Esophagus squamous epithelium (tissue), 5 donors: Measurements from ENCODE around the gene FGF1. TPM values are rescaled to one million over a fixed set of nuclear protein-coding genes. Genes with fewer than 3 reads are reported as not detected.

Experiments used
- DNase-seq: peaks from one replicate; lab custom pipeline; 2025; lab: John Stamatoyannopoulos, UW
- H3K27ac ChIP-seq, 4 donors: fragments of 200-600 bp; sonication (generic); one replicate each; pipeline ENCODE4 v1.5.1; 2016 to 2019; ENCODE audit warnings: mild to moderate bottlenecking in 1 of 4
- H3K27me3 ChIP-seq, 4 donors: fragments of 200-600 bp; sonication (generic); 1 replicate in 3 of 4; 2 replicates in 1 of 4; pipeline versions ENCODE4 v1.5.1 to v1.6.0; 2017 to 2021; ENCODE audit warnings: antibody characterized with exemption in 1 of 4
- H3K36me3 ChIP-seq, 3 donors: fragments of 200-600 bp; sonication (generic); one replicate each; pipeline ENCODE4 v1.5.1; 2016 to 2019
- H3K4me1 ChIP-seq, 3 donors: fragments of 200-600 bp; sonication (generic); one replicate each; pipeline ENCODE4 v1.5.1; 2017 to 2019
- H3K4me3 ChIP-seq, 4 donors: fragments of 200-600 bp; sonication (generic); 1 replicate in 3 of 4; 2 replicates in 1 of 4; pipeline ENCODE4 v1.5.1; 2016 to 2019; ENCODE audit warnings: mild to moderate bottlenecking in 2 of 4, moderate library complexity in 1 of 4
- H3K9me3 ChIP-seq, 3 donors: fragments of 200-600 bp; sonication (generic); one replicate each; pipeline ENCODE4 v1.5.1; 2016 to 2019
- POLR2A ChIP-seq, 4 donors: fragments of 450-650 bp; IDR thresholded peaks; one replicate each; pipeline ENCODE4 v1.6.1; 2017; ENCODE audit warnings: antibody characterized with exemption in 4 of 4, mild to moderate bottlenecking in 4 of 4, moderate library complexity in 3 of 4
- WGBS, 2 donors: methylation state at CpG; one replicate each; pipeline ENCODE4 v1.1.5; 2018; 5-methylcytosine and 5-hydroxymethylcytosine counted together
- intact Hi-C: fragments of 100-400 bp; cut with DNase I; formaldehyde crosslinking; loops from one replicate; pipeline ENCODE4 v1.15.0; 2022
- total RNA-seq, 4 donors: library from RNA; depleted of rRNA; stranded (reverse); fragments of >200 nt; gene quantifications; one replicate each; pipeline ENCODE4 v1.1.0, GENCODE V29; 2016
- TF ChIP-seq, protein P1 (sequence below), 6 experiments: fragments of 450-650 bp in 4 of 6; fragments of 200-600 bp in 2 of 6; sonication (generic) in 2 of 6; IDR thresholded peaks; one replicate each; pipeline ENCODE4 v1.5.1; 2016 to 2019; ENCODE audit warnings: antibody characterized with exemption in 6 of 6, mild to moderate bottlenecking in 4 of 6, moderate library complexity in 4 of 6
- donor health status: DM: yes; HTN: yes; CAD: no.

FGF1 gene
- total RNA-seq, 4 donors from 2014 or later, result 0.38 to 2.4 (median 1.6) TPM; not detected in 1

DNA sequence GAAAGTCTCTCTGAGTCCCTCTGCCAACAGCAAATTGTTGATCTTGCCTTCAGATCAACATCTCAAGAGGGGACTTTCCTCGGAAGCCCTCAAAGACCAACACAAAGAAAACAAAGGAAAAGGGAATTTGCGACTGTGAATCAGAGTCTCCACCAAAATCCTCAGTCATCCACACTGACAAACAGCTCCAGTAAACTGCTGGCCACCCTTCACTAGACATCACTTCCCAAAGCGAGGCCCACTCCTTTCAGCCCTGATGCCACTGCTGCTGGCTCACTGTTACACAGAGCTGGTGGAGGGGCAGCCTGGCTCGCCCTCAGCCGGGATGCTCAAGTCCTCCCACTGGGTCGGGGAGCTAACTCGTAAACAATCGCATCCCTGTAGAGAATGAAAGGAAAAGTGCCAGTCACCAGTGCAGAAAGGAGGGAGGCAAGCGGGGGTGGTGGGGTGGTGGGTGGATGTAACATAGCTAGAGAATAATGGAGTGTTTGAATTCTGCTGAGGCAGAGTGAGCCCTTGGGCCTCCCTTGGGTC is 1.3 kb downstream of the FGF1 start:
- H3K4me1 ChIP-seq, result peaks cover 23 to 59% (median 33%) of the 10 kb centered on the region in 3 donors
- 17% methylated on average over 5 to 6 of the region's 9 CpGs for WGBS, 2 donors
- TF ChIP-seq, protein P1, sequence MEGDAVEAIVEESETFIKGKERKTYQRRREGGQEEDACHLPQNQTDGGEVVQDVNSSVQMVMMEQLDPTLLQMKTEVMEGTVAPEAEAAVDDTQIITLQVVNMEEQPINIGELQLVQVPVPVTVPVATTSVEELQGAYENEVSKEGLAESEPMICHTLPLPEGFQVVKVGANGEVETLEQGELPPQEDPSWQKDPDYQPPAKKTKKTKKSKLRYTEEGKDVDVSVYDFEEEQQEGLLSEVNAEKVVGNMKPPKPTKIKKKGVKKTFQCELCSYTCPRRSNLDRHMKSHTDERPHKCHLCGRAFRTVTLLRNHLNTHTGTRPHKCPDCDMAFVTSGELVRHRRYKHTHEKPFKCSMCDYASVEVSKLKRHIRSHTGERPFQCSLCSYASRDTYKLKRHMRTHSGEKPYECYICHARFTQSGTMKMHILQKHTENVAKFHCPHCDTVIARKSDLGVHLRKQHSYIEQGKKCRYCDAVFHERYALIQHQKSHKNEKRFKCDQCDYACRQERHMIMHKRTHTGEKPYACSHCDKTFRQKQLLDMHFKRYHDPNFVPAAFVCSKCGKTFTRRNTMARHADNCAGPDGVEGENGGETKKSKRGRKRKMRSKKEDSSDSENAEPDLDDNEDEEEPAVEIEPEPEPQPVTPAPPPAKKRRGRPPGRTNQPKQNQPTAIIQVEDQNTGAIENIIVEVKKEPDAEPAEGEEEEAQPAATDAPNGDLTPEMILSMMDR (IDR thresholded peaks at IDR 0.05), result no peak
- no peak for TF ChIP-seq POLR2A (IDR thresholded peaks at IDR 0.05)
- no peaks in the 10 kb centered on the region for H3K27me3 ChIP-seq
- intact Hi-C loops, result no loop called here
- no peaks in the 10 kb centered on the region for H3K9me3 ChIP-seq
- H3K4me3 ChIP-seq, result peak overlapping the region in 1 of 4 donors; percentile 24
- no peak for DNase-seq
- H3K36me3 ChIP-seq, result no peaks in the 10 kb centered on the region
- H3K27ac ChIP-seq, result peak overlapping the region in 3 of 4 donors; percentile 0 to 60 (median 22)

DNA sequence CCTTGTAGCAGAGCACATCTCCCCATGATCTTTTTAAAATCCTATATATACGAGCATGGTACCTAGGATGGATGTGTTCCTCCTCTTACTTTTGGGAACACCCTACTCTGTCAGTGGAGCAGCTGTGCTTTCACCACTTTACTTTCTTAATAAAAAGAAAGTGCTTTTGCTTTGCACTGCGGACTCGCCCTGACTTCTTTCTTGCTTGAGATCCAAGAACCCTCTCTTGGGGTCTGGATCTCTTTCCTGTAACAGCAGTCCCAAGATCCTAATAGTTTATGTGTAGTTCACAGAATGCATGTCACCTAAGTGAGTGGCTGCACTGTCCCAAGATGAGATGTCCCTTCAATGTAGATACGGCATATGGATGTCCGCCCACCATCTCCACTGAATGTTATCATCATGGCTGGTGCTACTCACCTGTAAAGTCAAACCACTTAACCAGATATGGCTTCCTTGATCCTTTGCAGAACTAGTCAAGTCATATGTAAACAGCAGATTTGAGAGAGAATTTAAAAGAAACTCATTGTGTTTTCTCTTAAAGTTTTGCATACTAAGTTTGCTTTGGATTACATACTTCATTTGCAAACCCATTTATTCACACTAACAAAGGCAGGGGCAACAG is 1.9 kb downstream of the FGF1 start:
- DNase-seq, result no peak
- TF ChIP-seq, protein P1 (IDR thresholded peaks at IDR 0.05), result no peak
- no peak for TF ChIP-seq POLR2A (IDR thresholded peaks at IDR 0.05)
- 76 to 93% methylated on average over 5 of the region's 5 CpGs for WGBS, 2 donors
- intact Hi-C loops, result no loop called here
- Histone ChIP-seq H3K27me3 (no peaks in the 10 kb centered on the region), H3K4me1 (peaks cover 23 to 59% (median 33%) of the 10 kb centered on the region in 3 donors), H3K36me3 (no peaks in the 10 kb centered on the region), H3K4me3 (peak overlapping the region in 1 of 4 donors; percentile 24), H3K27ac (peak overlapping the region in 1 of 4 donors; percentile 60), H3K9me3 (no peaks in the 10 kb centered on the region)

DNA sequence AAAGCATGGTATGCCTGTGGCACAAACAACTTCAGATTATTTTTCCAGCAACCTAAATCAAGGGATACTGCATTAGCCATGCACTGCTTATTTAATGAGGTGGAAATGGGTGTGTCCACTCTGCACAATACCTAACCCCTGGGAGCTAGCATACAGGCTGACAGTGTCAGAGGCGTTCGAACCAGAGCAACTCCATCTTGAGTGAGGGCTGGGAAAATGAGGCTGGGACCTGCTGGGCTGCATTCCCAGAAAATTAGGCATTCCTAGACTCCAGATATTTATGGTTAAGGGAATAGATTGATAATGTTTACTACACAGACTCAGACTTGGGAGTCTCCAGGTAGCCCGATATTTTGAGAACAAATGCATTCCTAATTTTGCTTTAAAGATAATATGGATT is 2.8 kb downstream of the FGF1 start:
- intact Hi-C loops, result no loop called here
- WGBS, 2 donors, result 75 to 93% methylated on average over 3 of the region's 3 CpGs
- Histone ChIP-seq H3K4me3 (no peak overlapping the region), H3K27ac (no peak overlapping the region), H3K9me3 (no peaks in the 10 kb centered on the region), H3K36me3 (no peaks in the 10 kb centered on the region), H3K27me3 (no peaks in the 10 kb centered on the region), H3K4me1 (peaks cover 23 to 59% (median 33%) of the 10 kb centered on the region in 3 donors)
- no peak for DNase-seq
- TF ChIP-seq POLR2A (IDR thresholded peaks at IDR 0.05), result no peak
- TF ChIP-seq, protein P1 (IDR thresholded peaks at IDR 0.05), result no peak

DNA sequence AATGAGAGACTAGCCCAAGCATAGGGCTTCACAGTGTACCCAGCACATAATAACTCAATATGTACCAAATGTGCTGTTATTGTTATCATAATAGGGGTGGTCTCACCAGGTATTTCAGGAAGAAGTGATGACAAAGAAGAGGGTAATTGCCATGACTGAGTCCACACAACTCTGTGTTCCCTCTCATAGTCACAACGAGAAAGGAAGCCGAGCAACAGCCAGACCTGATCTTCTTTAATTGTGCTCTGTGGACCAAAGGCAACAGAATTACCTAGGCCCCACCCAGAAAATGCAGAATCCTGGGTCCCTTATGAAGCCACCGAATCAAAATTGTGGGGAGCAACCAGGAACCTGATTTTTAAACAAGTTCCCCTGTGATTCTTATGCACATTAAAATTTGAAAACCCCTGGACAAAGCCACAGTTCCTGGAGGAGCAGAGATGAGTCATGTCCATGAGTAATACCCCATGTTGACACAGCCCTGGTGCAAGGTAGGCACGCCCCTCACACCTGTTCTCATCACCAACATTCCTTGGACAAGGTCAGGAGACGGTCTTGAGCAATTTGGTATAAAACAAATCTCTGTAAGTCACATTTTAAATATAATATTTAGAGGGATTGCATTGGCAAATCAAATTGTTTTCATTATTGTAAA is 5.2 kb downstream of the FGF1 start:
- Histone ChIP-seq H3K27ac (peak overlapping the region; percentile 59 to 62 (median 61)), H3K4me1 (peaks cover 12 to 37% (median 20%) of the 10 kb centered on the region in 3 donors), H3K9me3 (no peaks in the 10 kb centered on the region), H3K4me3 (no peak overlapping the region), H3K36me3 (no peaks in the 10 kb centered on the region), H3K27me3 (no peaks in the 10 kb centered on the region)
- no peak for DNase-seq
- TF ChIP-seq POLR2A (IDR thresholded peaks at IDR 0.05), result no peak
- 31 to 51% methylated on average over 3 to 5 of the region's 5 CpGs for WGBS, 2 donors
- intact Hi-C loops, result no loop called here

DNA sequence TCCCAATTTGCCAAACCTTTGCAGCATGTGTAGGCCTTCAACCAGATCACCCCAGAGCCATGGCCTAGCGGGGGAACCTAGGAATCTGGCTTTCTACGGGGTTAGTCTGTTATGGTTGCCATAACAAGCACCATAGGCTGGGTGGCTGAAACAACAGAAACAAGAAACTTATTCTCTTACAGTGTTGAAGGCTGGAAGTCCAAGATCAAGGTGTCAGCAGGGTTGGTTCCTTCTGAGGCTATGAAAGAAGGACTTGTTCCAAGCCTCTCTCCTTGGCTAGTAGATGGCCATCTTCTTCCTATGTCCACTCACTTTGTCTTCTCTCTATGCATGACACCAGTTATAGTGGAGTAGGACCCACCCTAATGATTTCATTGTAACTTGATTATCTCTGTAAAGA is 6.1 kb downstream of the FGF1 start:
- no peak overlapping the region for H3K27ac ChIP-seq
- intact Hi-C loops, result no loop called here
- H3K27me3 ChIP-seq, result no peaks in the 10 kb centered on the region
- TF ChIP-seq, protein P1 (IDR thresholded peaks at IDR 0.05), result no peak
- no peak for TF ChIP-seq POLR2A (IDR thresholded peaks at IDR 0.05)
- H3K4me1 ChIP-seq, result peaks cover 2 to 30% (median 10%) of the 10 kb centered on the region in 3 donors
- H3K36me3 ChIP-seq, result no peaks in the 10 kb centered on the region
- WGBS, 2 donors, result 84 to 89% methylated on average over 2 of the region's 2 CpGs
- DNase-seq, result no peak
- H3K4me3 ChIP-seq, result no peak overlapping the region
- no peaks in the 10 kb centered on the region for H3K9me3 ChIP-seq
